HL-60 (cell line): ENCODE results near the gene CHSY1.

ENCODE experiments used
- DNase-seq, 2 experiments: peaks; one replicate each; pipeline ENCODE4 v3.0.0-alpha.2; 2010 to 2020; ENCODE audit warnings: low read depth in 1 of 2, low spot score in 1 of 2
- H3K27ac ChIP-seq: fragments of 250-450 bp; sonication (Bioruptor Pico); replicated peaks from 2 replicates; pipeline ENCODE4 v1.5.1; 2020; ENCODE audit warnings: mild to moderate bottlenecking, moderate library complexity
- H3K27me3 ChIP-seq: fragments of 250-450 bp; sonication (Bioruptor Pico); 2 replicates; pipeline ENCODE4 v1.5.1; 2021; ENCODE audit warnings: mild to moderate bottlenecking, moderate library complexity; ENCODE audit not compliant: insufficient read depth, poor library complexity, severe bottlenecking
- H3K4me3 ChIP-seq: replicated peaks from 2 replicates; pipeline ENCODE4 v1.5.1; 2011; ENCODE audit warnings: mild to moderate bottlenecking, control low read depth, low read length; ENCODE audit not compliant: insufficient read depth
- CTCF ChIP-seq: IDR thresholded peaks from one replicate; pipeline ENCODE4 v1.5.1; 2011; ENCODE audit warnings: low read length, control low read depth, inconsistent platforms; ENCODE audit not compliant: insufficient read depth
- GABPA ChIP-seq: IDR thresholded peaks from 2 replicates; pipeline ENCODE4 v1.6.1; 2012; ENCODE audit warnings: low read depth
- POLR2AphosphoS5 ChIP-seq: IDR thresholded peaks from 2 replicates; pipeline ENCODE4 v1.6.1; 2012; ENCODE audit warnings: low read depth
- REST ChIP-seq: IDR thresholded peaks from 2 replicates; pipeline ENCODE4 v1.6.1; 2012; ENCODE audit warnings: low read depth; ENCODE audit not compliant: insufficient replicate concordance
- SPI1 ChIP-seq: IDR thresholded peaks from 2 replicates; pipeline ENCODE4 v1.6.1; 2012; ENCODE audit warnings: low read depth, mild to moderate bottlenecking, borderline replicate concordance

Gene CHSY1

GRCh38 chr15:101220060-101220459 is 31.8 kb downstream of the CHSY1 start:
- H3K27ac ChIP-seq, result no peak overlapping the region
- no peak for TF ChIP-seq CTCF
- no peak for TF ChIP-seq GABPA

GRCh38 chr15:101219441-101219840 is 32.4 kb downstream of the CHSY1 start:
- Histone ChIP-seq H3K27me3 (no peaks in the 10 kb centered on the region), H3K27ac (no peak overlapping the region), H3K4me3 (no peak overlapping the region)
- no peak for TF ChIP-seq SPI1
- TF ChIP-seq CTCF, result no peak
- no peak for TF ChIP-seq GABPA
- DNase-seq, result no peak

More at GRCh38 chr15:101220060-101220459, 31.8 kb downstream of the CHSY1 start:
- DNase-seq, result no peak
- Histone ChIP-seq H3K4me3 (no peak overlapping the region), H3K27me3 (no peaks in the 10 kb centered on the region)

GRCh38 chr15:101217446-101217845 is 34.4 kb downstream of the CHSY1 start:
- TF ChIP-seq SPI1 (no peak), GABPA (no peak), REST (no peak)

GRCh38 chr15:101216100-101216499 is 35.7 kb downstream of the CHSY1 start:
- TF ChIP-seq CTCF (no peak), REST (no peak), POLR2AphosphoS5 (no peak), SPI1 (no peak), GABPA (no peak)
- H3K27ac ChIP-seq, result no peak overlapping the region
- no peak for DNase-seq
- H3K4me3 ChIP-seq, result no peak overlapping the region
- no peaks in the 10 kb centered on the region for H3K27me3 ChIP-seq

More at GRCh38 chr15:101217446-101217845, 34.4 kb downstream of the CHSY1 start:
- H3K4me3 ChIP-seq, result no peak overlapping the region
- 0 out of 2 replicates have a peak overlapping the region, but pooled peaks have one; percentile 6 for H3K27ac ChIP-seq
- DNase-seq, result no peak
- no peaks in the 10 kb centered on the region for H3K27me3 ChIP-seq
